Endothelial cell of umbilical vein (primary cell): Measurements from ENCODE around the gene ZRSR2. TPM values are rescaled to one million over a fixed set of nuclear protein-coding genes. Genes with fewer than 3 reads are reported as not detected.
"Not testable (repeated sequence)": the region's sequence is repeated elsewhere in the genome, so short reads cannot be mapped to it uniquely, and the experiment has no call there.

Experiments
- BruUV-seq: library from RNA; stranded (reverse); fragments of 400-500 nt; replicated peaks from 2 replicates; lab custom pipeline; 2021; lab: Mats Ljungman, UMichigan
- CTCF ChIA-PET: fragments of 300-600, 350-600 bp; sonication (Branson Sonifier 250); formaldehyde crosslinking; loops from one replicate; lab custom pipeline; 2021; ENCODE audit warnings: antibody characterized with exemption, inconsistent platforms; lab: Charles Lee
- POLR2A ChIA-PET: fragments of 300-600, 350-600 bp; sonication (Branson Sonifier 250); formaldehyde crosslinking; loops from one replicate; lab custom pipeline; 2021; ENCODE audit warnings: antibody characterized with exemption, inconsistent platforms; lab: Charles Lee
- DNase-seq: peaks from one replicate; pipeline ENCODE4 v3.0.0-alpha.2; 2011; ENCODE audit warnings: low read depth, low spot score
- FAIRE-seq: peaks from 2 replicates; lab custom pipeline; 2011; peaks lifted over from hg19 to GRCh38; lab: Jason Lieb, UNC
- H2AFZ ChIP-seq: 2 replicates; pipeline ENCODE4 v1.6.0; 2012; ENCODE audit warnings: low read depth, low read length, control low read depth, inconsistent platforms
- H3K27ac ChIP-seq: 2 replicates; pipeline ENCODE4 v1.5.1; 2011; ENCODE audit warnings: low read depth, mild to moderate bottlenecking, control low read depth, low read length, moderate library complexity; ENCODE audit not compliant: insufficient read depth
- H3K27me3 ChIP-seq, 2 experiments: 2 replicates each; pipeline versions ENCODE4 v1.6.0 to v1.6.1; 2011; ENCODE audit warnings: low read length in 2 of 2, mixed read lengths in 1 of 2; ENCODE audit not compliant: control insufficient read depth in 2 of 2, insufficient read depth in 2 of 2
- H3K36me3 ChIP-seq, 2 experiments: 2 replicates in 1 of 2; 3 replicates in 1 of 2; pipeline ENCODE4 v1.5.1; 2011; ENCODE audit warnings: low read length in 2 of 2, mild to moderate bottlenecking in 1 of 2, moderate library complexity in 1 of 2; ENCODE audit not compliant: control insufficient read depth in 2 of 2, insufficient read depth in 2 of 2; ENCODE audit errors: extremely low read depth in 1 of 2
- H3K4me1 ChIP-seq: 3 replicates; pipeline ENCODE4 v1.5.1; 2011; ENCODE audit warnings: mild to moderate bottlenecking, low read length; ENCODE audit not compliant: control insufficient read depth, insufficient read depth; ENCODE audit errors: extremely low read depth
- H3K4me2 ChIP-seq: 2 replicates; pipeline ENCODE4 v1.6.1; 2011; ENCODE audit warnings: low read length, control low read depth, mixed read lengths; ENCODE audit not compliant: insufficient read depth
- H3K4me3 ChIP-seq, 3 experiments: fragments of 200-600 bp in 1 of 3; sonication (generic), shearing (Covaris generic) in 1 of 3; replicated peaks in 1 of 3; 2 replicates each; pipeline ENCODE4 v1.5.1; 2011 to 2016; ENCODE audit warnings: control low read depth in 3 of 3, low read length in 3 of 3, mild to moderate bottlenecking in 2 of 3, inconsistent platforms in 1 of 3, low read depth in 1 of 3, moderate library complexity in 1 of 3; ENCODE audit not compliant: insufficient read depth in 1 of 3
- H3K79me2 ChIP-seq: 2 replicates; pipeline ENCODE4 v1.6.0; 2012; ENCODE audit warnings: low read length, inconsistent platforms; ENCODE audit not compliant: control insufficient read depth, insufficient read depth
- H3K9ac ChIP-seq: replicated peaks from 2 replicates; pipeline ENCODE3; 2011; ENCODE audit warnings: low read length, control low read depth; ENCODE audit not compliant: insufficient read depth; ENCODE audit errors: extremely low read depth
- H3K9me1 ChIP-seq: replicated peaks from 3 replicates; pipeline ENCODE4 v1.6.0; 2011; ENCODE audit warnings: mild to moderate bottlenecking, low read length; ENCODE audit not compliant: control insufficient read depth, insufficient read depth; ENCODE audit errors: extremely low read depth
- H3K9me3 ChIP-seq: replicated peaks from 2 replicates; pipeline ENCODE4 v1.5.1; 2012; ENCODE audit warnings: low read length, inconsistent platforms; ENCODE audit not compliant: control insufficient read depth, insufficient read depth
- H4K20me1 ChIP-seq: replicated peaks from 2 replicates; pipeline ENCODE3; 2011; ENCODE audit warnings: mild to moderate bottlenecking, low read length; ENCODE audit not compliant: control insufficient read depth, insufficient read depth; ENCODE audit errors: extremely low read depth
- CTCF ChIP-seq, 2 donors: IDR thresholded peaks; 1 replicate in 1 of 2; 2 replicates in 1 of 2; pipeline ENCODE4 v1.5.1; 2011; ENCODE audit warnings: low read length in 2 of 2, mild to moderate bottlenecking in 2 of 2, moderate library complexity in 2 of 2, control low read depth in 1 of 2, inconsistent platforms in 1 of 2, low read depth in 1 of 2; ENCODE audit not compliant: insufficient read depth in 1 of 2; ENCODE audit errors: extremely low read depth in 1 of 2
- FOS ChIP-seq: IDR thresholded peaks from 2 replicates; pipeline ENCODE4 v1.6.1; 2011; ENCODE audit warnings: mild to moderate bottlenecking, low read length, moderate library complexity, borderline replicate concordance; ENCODE audit not compliant: insufficient read depth
- GATA2 ChIP-seq: IDR thresholded peaks from 2 replicates; pipeline ENCODE4 v1.7.0; 2011; ENCODE audit warnings: low read depth, mild to moderate bottlenecking, moderate library complexity, mixed read lengths, low read length; ENCODE audit not compliant: insufficient read length, insufficient read depth
- JUN ChIP-seq: IDR thresholded peaks from 2 replicates; pipeline ENCODE4 v1.6.1; 2011; ENCODE audit warnings: borderline replicate concordance, low read depth; ENCODE audit not compliant: insufficient read length, insufficient read depth
- MYC ChIP-seq: IDR thresholded peaks from one replicate; pipeline ENCODE4 v1.6.1; 2011; ENCODE audit warnings: mild to moderate bottlenecking, low read depth, low read length
- POLR2AphosphoS5 ChIP-seq: IDR thresholded peaks from 2 replicates; pipeline ENCODE4 v1.6.1; 2012; ENCODE audit warnings: low read depth, mild to moderate bottlenecking, control low read depth, low read length, moderate library complexity; ENCODE audit not compliant: insufficient read depth
- dilution Hi-C: fragments of 300-500 bp; cut with MboI; formaldehyde crosslinking; loops from one replicate; pipeline ENCODE4 v1.15.0; 2019; ENCODE audit warnings: low sequenced_read_pairs; ENCODE audit not compliant: extremely low pct_ligation_motif_present
- intact Hi-C: fragments of 100-400 bp; cut with micrococcal nuclease; formaldehyde crosslinking; loops from one replicate; pipeline ENCODE4 v1.10.0; 2022
- polyA plus RNA-seq, 4 experiments: library from polyadenylated mRNA; depleted of rRNA in 3 of 4; stranded (reverse) in 3 of 4; unstranded in 1 of 4; fragments of >200 nt; gene quantifications; 2 replicates each; pipeline versions ENCODE4 v1.2.1 to v1.2.3, GENCODE V29; 2011 to 2012; ENCODE audit warnings: missing spikeins in 1 of 4
- total RNA-seq: library from RNA; stranded (reverse); gene quantifications from 2 replicates; pipeline ENCODE4 v1.2.3, GENCODE V29; 2021

ZRSR2 gene
- total and polyA plus RNA-seq, 2 donors (not counting 3 experiments of a cell fraction or from before 2014, with no cell fraction given) = 3.3 to 8.1 TPM

- FAIRE-seq = no peak
- Histone ChIP-seq H3K4me3 (no peak overlapping the region), H3K9me3 (no peaks in the 10 kb centered on the region), H3K27ac (no peak overlapping the region), H3K79me2 (no peaks in the 10 kb centered on the region), H2AFZ (no peak overlapping the region), H3K9ac (no peak overlapping the region), H4K20me1 (no peaks in the 10 kb centered on the region), H3K4me2 (no peak overlapping the region), H3K36me3 (no peaks in the 10 kb centered on the region), H3K27me3 (no peaks in the 10 kb centered on the region), H3K9me1 (no peaks in the 10 kb centered on the region), H3K4me1 (peaks cover 2% of the 10 kb centered on the region)
- no peak for DNase-seq
- TF ChIP-seq CTCF (IDR thresholded peaks at IDR 0.05; ENCODE audit: extremely low read depth in 1 of 2, insufficient read depth in 1 of 2, low read depth in 1 of 2, low read length in 2 of 2) = no peak
- TF ChIP-seq MYC = no peak
- TF ChIP-seq POLR2AphosphoS5 = no peak
- BruUV-seq = no TSS peak
- dilution Hi-C loops (no loop called here), intact Hi-C loops (no loop called here)
- ChIA-PET POLR2A (no interaction called here), CTCF (interaction anchor here (0.6 kb wide), 1 partner anchor 61 kb away, joined by 3 read pairs; no protein-coding TSS in a partner anchor)
Observed at GRCh38 chrX:15755091-15755490, 35.2 kb upstream of the ZRSR2 start.

- Histone ChIP-seq H3K9me3 (no peaks in the 10 kb centered on the region), H3K27ac (no peak overlapping the region), H3K79me2 (no peaks in the 10 kb centered on the region), H3K36me3 (no peaks in the 10 kb centered on the region), H2AFZ (no peak overlapping the region), H4K20me1 (no peaks in the 10 kb centered on the region), H3K9ac (no peak overlapping the region), H3K9me1 (no peaks in the 10 kb centered on the region), H3K4me2 (no peak overlapping the region), H3K4me3 (no peak overlapping the region), H3K27me3 (no peaks in the 10 kb centered on the region), H3K4me1 (no peaks in the 10 kb centered on the region)
- intact Hi-C loops = no loop called here
- BruUV-seq = no TSS peak
- DNase-seq (no peak), FAIRE-seq (no peak)
- TF ChIP-seq FOS (no peak), GATA2 (no peak), JUN (no peak)
- CTCF ChIA-PET = no interaction called here
- POLR2A ChIA-PET = no interaction called here
- dilution Hi-C loops = no loop called here
Observed at GRCh38 chrX:15758140-15758539, 32.1 kb upstream of the ZRSR2 start.

- H3K9me1 ChIP-seq, H3K27me3 ChIP-seq, H2AFZ ChIP-seq, BruUV-seq, H3K9me3 ChIP-seq, H3K9ac ChIP-seq, dilution Hi-C loops, DNase-seq, H3K4me1 ChIP-seq, H3K4me2 ChIP-seq, FAIRE-seq, H3K79me2 ChIP-seq, H4K20me1 ChIP-seq, POLR2A ChIA-PET, H3K36me3 ChIP-seq, H3K4me3 ChIP-seq, H3K27ac ChIP-seq: not testable (repeated sequence)
- intact Hi-C loops = loop anchor here (10.0 kb wide), 1 partner anchor 685 kb away; no protein-coding TSS in a partner anchor
- CTCF ChIA-PET = interaction anchor here (0.6 to 1.0 kb wide), 2 partner anchors 9 to 22 kb away, joined by 3 read pairs; partner anchors contain the start of gene CA5B
Observed at GRCh38 chrX:15759886-15760285, 30.4 kb upstream of the ZRSR2 start.
